CD14-positive monocyte (primary cell): Measurements from ENCODE around the gene UBP1. TPM values are rescaled to one million over a fixed set of nuclear protein-coding genes. Genes with fewer than 3 reads are reported as not detected.

Source experiments
- DNase-seq, 3 donors: peaks; one replicate each; pipeline ENCODE4 v3.0.0-alpha.2; 2011 to 2022
- H2AFZ ChIP-seq: 2 replicates; pipeline ENCODE4 v1.6.0; 2012; ENCODE audit warnings: mild to moderate bottlenecking, low read depth, low read length, inconsistent platforms; ENCODE audit not compliant: insufficient read depth, poor library complexity, severe bottlenecking
- H3K27ac ChIP-seq, 2 donors: 1 replicate in 1 of 2; 2 replicates in 1 of 2; pipeline ENCODE4 v1.5.1; 2012 to 2013; ENCODE audit warnings: low read length in 2 of 2, control low read depth in 1 of 2, inconsistent platforms in 1 of 2, low read depth in 1 of 2, mild to moderate bottlenecking in 1 of 2
- H3K27me3 ChIP-seq, 2 donors: one replicate each; pipeline versions ENCODE4 v1.6.0 to v1.6.1; 2011 to 2013; ENCODE audit warnings: low read length in 2 of 2; ENCODE audit not compliant: control insufficient read depth in 2 of 2, insufficient read depth in 2 of 2
- H3K36me3 ChIP-seq, 2 donors: replicated peaks in 1 of 2; 1 replicate in 1 of 2; 2 replicates in 1 of 2; pipeline versions ENCODE4 v1.5.1 to v1.6.1; 2012 to 2013; ENCODE audit warnings: low read length in 2 of 2, control low read depth in 1 of 2, inconsistent platforms in 1 of 2, mild to moderate bottlenecking in 1 of 2; ENCODE audit not compliant: insufficient read depth in 2 of 2, control insufficient read depth in 1 of 2
- H3K4me1 ChIP-seq, 2 donors: 1 replicate in 1 of 2; 2 replicates in 1 of 2; pipeline versions ENCODE4 v1.5.1 to v1.6.1; 2012 to 2013; ENCODE audit warnings: low read length in 2 of 2, control low read depth in 1 of 2, inconsistent platforms in 1 of 2, mild to moderate bottlenecking in 1 of 2, moderate library complexity in 1 of 2; ENCODE audit not compliant: insufficient read depth in 2 of 2, control insufficient read depth in 1 of 2
- H3K4me2 ChIP-seq: replicated peaks from 2 replicates; pipeline ENCODE3; 2012; ENCODE audit warnings: low read length, moderate library complexity, mild to moderate bottlenecking; ENCODE audit not compliant: poor library complexity, severe bottlenecking; ENCODE audit errors: extremely low read depth
- H3K4me3 ChIP-seq, 3 experiments: fragments of 200-600 bp in 1 of 3; sonication (generic) in 1 of 3; replicated peaks in 1 of 3; 1 replicate in 2 of 3; 2 replicates in 1 of 3; pipeline ENCODE4 v1.5.1; 2011 to 2013; ENCODE audit warnings: low read length in 3 of 3, mild to moderate bottlenecking in 3 of 3, control low read depth in 2 of 3, low read depth in 2 of 3, inconsistent platforms in 1 of 3, moderate library complexity in 1 of 3
- H3K79me2 ChIP-seq: 2 replicates; pipeline ENCODE4 v1.6.0; 2012; ENCODE audit warnings: mild to moderate bottlenecking, control low read depth, inconsistent platforms, low read length, moderate library complexity; ENCODE audit not compliant: insufficient read depth
- H3K9ac ChIP-seq: 2 replicates; pipeline ENCODE4 v1.6.0; 2017; ENCODE audit warnings: low read length, mild to moderate bottlenecking; ENCODE audit not compliant: insufficient read depth, poor library complexity, severe bottlenecking
- H3K9me3 ChIP-seq, 2 donors: replicated peaks in 1 of 2; 1 replicate in 1 of 2; 2 replicates in 1 of 2; pipeline versions ENCODE4 v1.5.1 to v1.6.1; 2012 to 2013; ENCODE audit warnings: low read length in 2 of 2, control low read depth in 1 of 2; ENCODE audit not compliant: control insufficient read depth in 1 of 2, insufficient read depth in 1 of 2
- H4K20me1 ChIP-seq: 2 replicates; pipeline ENCODE4 v1.6.0; 2012; ENCODE audit warnings: mild to moderate bottlenecking, low read length, control low read depth, moderate library complexity; ENCODE audit not compliant: insufficient read depth
- H3K27ac Mint-ChIP-seq, 7 donors: one replicate each; pipeline ENCODE4 v1.8.0; 2020; ENCODE audit warnings: mild to moderate bottlenecking in 7 of 7, mixed read lengths in 7 of 7, moderate library complexity in 6 of 7, inconsistent platforms in 2 of 7
- H3K27me3 Mint-ChIP-seq, 3 donors: one replicate each; pipeline ENCODE4 v1.8.0; 2021 to 2022; ENCODE audit warnings: low read depth in 3 of 3, mild to moderate bottlenecking in 3 of 3, mixed read lengths in 3 of 3, moderate library complexity in 3 of 3, inconsistent platforms in 1 of 3
- H3K36me3 Mint-ChIP-seq, 2 donors: one replicate each; pipeline ENCODE4 v1.8.0; 2020; ENCODE audit warnings: mixed read lengths in 2 of 2, inconsistent platforms in 1 of 2, mild to moderate bottlenecking in 1 of 2
- H3K4me1 Mint-ChIP-seq: one replicate; pipeline ENCODE4 v1.8.0; 2020; ENCODE audit warnings: mild to moderate bottlenecking, mixed read lengths
- H3K4me3 Mint-ChIP-seq, 2 donors: one replicate each; pipeline ENCODE4 v1.8.0; 2020; ENCODE audit warnings: mild to moderate bottlenecking in 2 of 2, mixed read lengths in 2 of 2, moderate library complexity in 1 of 2
- H3K9me3 Mint-ChIP-seq, 7 donors: one replicate each; pipeline ENCODE4 v1.8.0; 2020 to 2022; ENCODE audit warnings: mixed read lengths in 7 of 7, mild to moderate bottlenecking in 6 of 7, moderate library complexity in 6 of 7, inconsistent platforms in 2 of 7
- CTCF ChIP-seq: fragments of 200-600 bp; IDR thresholded peaks from one replicate; pipeline ENCODE4 v1.8.0; 2022; ENCODE audit warnings: antibody characterized with exemption, mild to moderate bottlenecking
- WGBS: methylation state at CpG from one replicate; pipeline ENCODE4 v1.1.5; 2013; ENCODE audit warnings: missing lambda C conversion rate; ENCODE audit not compliant: insufficient coverage; 5-methylcytosine and 5-hydroxymethylcytosine counted together
- intact Hi-C, 2 donors: fragments of 100-400 bp; cut with micrococcal nuclease; formaldehyde crosslinking; loops; one replicate each; pipeline versions ENCODE4 v1.15.0 to v1.15.1; 2023
- polyA plus RNA-seq, 3 donors: library from polyadenylated mRNA; depleted of rRNA in 1 of 3; unstranded in 2 of 3; stranded (reverse) in 1 of 3; fragments of 300-500 nt in 2 of 3; fragments of >200 nt in 1 of 3; fragmentation: Illumina TruSeq in 2 of 3; gene quantifications; 1 replicate in 2 of 3; 2 replicates in 1 of 3; pipeline ENCODE4 v1.2.3, GENCODE V29; 2012 to 2021

UBP1 gene
- polyA plus RNA-seq, 3 donors, result 7.8 to 72.4 (median 8.8) TPM

DNA sequence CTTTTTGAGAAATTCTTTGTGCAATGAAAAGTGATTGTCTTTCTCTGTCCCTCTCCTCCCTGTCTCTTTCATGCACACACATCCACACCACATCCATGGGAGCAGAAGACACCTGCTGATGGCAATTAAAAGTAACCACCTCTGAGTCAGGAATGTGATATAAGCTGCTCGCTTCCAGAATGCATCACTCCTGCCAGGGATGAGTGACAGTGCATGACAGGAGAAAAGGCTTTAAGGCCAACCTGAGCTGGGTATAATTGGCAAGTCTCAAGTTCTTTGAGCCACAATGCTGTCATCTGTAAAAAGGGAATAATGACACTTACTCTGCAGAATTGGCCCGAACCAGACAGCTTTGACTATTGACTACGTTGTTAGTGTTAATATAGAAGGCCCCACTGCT is 59.6 kb downstream of the UBP1 start:
- intact Hi-C loops, result no loop called here

GRCh38 chr3:33377931-33378330 is 62.3 kb downstream of the UBP1 start:
- no peak for TF ChIP-seq CTCF
- Histone ChIP-seq H3K4me2 (no peak overlapping the region), H3K79me2 (no peaks in the 10 kb centered on the region), H3K27ac (no peak overlapping the region), H3K36me3 (no peaks in the 10 kb centered on the region), H3K9me3 (no peaks in the 10 kb centered on the region), H3K4me3 (no peak overlapping the region), H2AFZ (no peak overlapping the region), H3K4me1 (no peaks in the 10 kb centered on the region), H4K20me1 (no peaks in the 10 kb centered on the region), H3K27me3 (no peaks in the 10 kb centered on the region), H3K9ac (no peak overlapping the region)
- peak overlapping the region in 1 of 7 donors; percentile 42 for H3K27ac Mint-ChIP-seq
- DNase-seq, result peak in 1 of 3 donors; percentile 23
- 100% methylated on average over 3 of the region's 3 CpGs for WGBS
- peaks cover 0 to 3% of the 10 kb centered on the region in 2 donors for H3K36me3 Mint-ChIP-seq
- no peaks in the 10 kb centered on the region for H3K9me3 Mint-ChIP-seq
- H3K4me1 Mint-ChIP-seq, result peaks cover under 1% of the 10 kb centered on the region
- intact Hi-C loops, result no loop called here
- H3K4me3 Mint-ChIP-seq, result no peak overlapping the region
- peaks cover 0 to 2% (median 0%) of the 10 kb centered on the region in 3 donors for H3K27me3 Mint-ChIP-seq

More for the DNA sequence above, 59.6 kb downstream of the UBP1 start:
- Mint-ChIP-seq H3K4me1 (peaks cover 12% of the 10 kb centered on the region), H3K9me3 (peaks cover 0 to 3% (median 0%) of the 10 kb centered on the region in 7 donors), H3K27ac (peak overlapping the region in 1 of 7 donors; percentile 41), H3K4me3 (no peak overlapping the region), H3K36me3 (peaks cover 2 to 10% of the 10 kb centered on the region in 2 donors), H3K27me3 (peaks cover 0 to 2% (median 0%) of the 10 kb centered on the region in 3 donors)
- no peaks in the 10 kb centered on the region for H3K27me3 ChIP-seq
- no peak overlapping the region for H2AFZ ChIP-seq
- DNase-seq, result no peak
- H4K20me1 ChIP-seq, result peaks cover 5% of the 10 kb centered on the region
- no peak overlapping the region for H3K4me2 ChIP-seq
- peaks cover under 1 to 6% of the 10 kb centered on the region in 2 donors for H3K4me1 ChIP-seq
- WGBS, result 100% methylated on average over 3 of the region's 3 CpGs
- H3K9ac ChIP-seq, result no peak overlapping the region
- peaks cover 0 to 6% of the 10 kb centered on the region in 2 donors for H3K36me3 ChIP-seq
- TF ChIP-seq CTCF, result no peak
- H3K9me3 ChIP-seq, result no peaks in the 10 kb centered on the region
- H3K4me3 ChIP-seq, result no peak overlapping the region
- no peaks in the 10 kb centered on the region for H3K79me2 ChIP-seq
- H3K27ac ChIP-seq, result no peak overlapping the region
